ENCODE results near the gene INTS11. TPM values are rescaled to one million over a fixed set of nuclear protein-coding genes. Genes with fewer than 3 reads are reported as not detected.
A peak's percentile ranks its signal among the peaks of the same experiment; 100 is the strongest.

Gene INTS11
- total and polyA plus RNA-seq, 9 of the 15 experiments (the other 6 are each of a cell fraction or from before 2014, with no cell fraction given) = 3.6 to 183 (median 110) TPM

DNA sequence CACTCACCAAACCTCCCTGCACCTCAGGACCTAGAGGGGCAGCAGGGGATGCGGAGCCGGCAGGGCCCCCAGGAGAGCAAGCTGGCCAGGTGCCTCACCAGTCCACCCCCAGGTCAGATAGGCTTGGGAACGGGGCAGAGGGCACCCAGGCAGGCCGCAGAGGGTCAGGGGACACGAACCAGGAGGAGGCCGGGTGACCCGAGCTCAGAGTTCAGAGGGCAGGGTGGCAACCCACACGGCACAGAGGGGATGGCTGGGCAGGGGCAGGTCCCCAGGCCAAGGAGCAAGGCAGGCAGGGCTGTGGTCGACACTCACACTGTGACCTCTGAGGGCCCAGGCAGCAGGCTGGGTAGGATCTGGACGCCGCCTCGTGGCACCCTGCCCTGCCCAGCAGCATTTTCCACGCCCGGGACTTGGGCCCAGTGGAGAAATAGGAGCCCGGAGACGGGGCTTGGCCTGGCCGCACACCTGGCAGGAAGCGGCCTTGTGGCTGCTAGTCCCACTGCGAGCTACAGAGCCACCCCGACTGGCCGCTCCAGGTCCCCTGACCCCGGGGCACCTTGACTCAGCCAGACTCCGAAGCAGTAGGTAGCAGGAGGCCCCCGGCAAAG is 19.5 kb upstream of the INTS11 start:
- Histone ChIP-seq H3K27ac (ENCODE audit: extremely low read depth, low read depth, low read length) (no peak overlapping the region; the same call in 2 of the 3 replicates), H3K4me3 (no peak overlapping the region), H2AFZ (ENCODE audit: low read depth, low read length) (no peak overlapping the region), H3K9me3 (replicated peaks; ENCODE audit: control insufficient read depth, insufficient read depth, low read depth, low read length) (peaks cover 2% of the 10 kb centered on the region; the same call in 1 of the 2 replicates), H3K27me3 (ENCODE audit: control insufficient read depth in 2 of 2, insufficient read depth in 2 of 2, low read length in 2 of 2) (no peaks in the 10 kb centered on the region), H3K4me2 (ENCODE audit: insufficient read depth, low read length) (no peak overlapping the region), H4K20me1 (replicated peaks; ENCODE audit: control insufficient read depth, insufficient read depth, low read length) (peaks cover 47% of the 10 kb centered on the region; the same call in 1 of the 2 replicates), H3K9ac (ENCODE audit: insufficient read depth in 1 of 2, low read depth in 2 of 2, low read length in 2 of 2) (peak overlapping the region in 1 of 2 experiments; percentile 10; a peak in 2 of 4 replicates), H3K4me1 (replicated peaks in 1 of 2; ENCODE audit: control insufficient read depth in 2 of 2, insufficient read depth in 2 of 2, low read length in 2 of 2) (peaks cover 9 to 88% of the 10 kb centered on the region in 2 experiments; a peak in 3 of 5 replicates), H3K36me3 (ENCODE audit: control insufficient read depth, insufficient read depth, low read length) (peaks cover 62% of the 10 kb centered on the region; the same call in 2 of the 3 replicates), H3K79me2 (ENCODE audit: control insufficient read depth, insufficient read depth, low read length) (peaks cover 61% of the 10 kb centered on the region), H3K9me1 (ENCODE audit: control insufficient read depth, insufficient read depth, low read length) (peaks cover 8% of the 10 kb centered on the region)
- ChIA-PET POLR2A (interaction anchor here (0.8 to 4.8 kb wide), 2 partner anchors 8 to 32 kb away, joined by 5 to 22 read pairs; partner anchors contain the start of gene AURKAIP1), CTCF (ENCODE audit: low intra/inter-chr PET ratio) (no interaction called here)
- intact Hi-C loops (cut with micrococcal nuclease) (no loop called here), in situ Hi-C loops (cut with MboI) (no loop called here)
- no peak for DNase-seq (ENCODE audit: extremely low read depth in 1 of 4, low spot score in 3 of 4)
- FAIRE-seq = no peak
- whole genome bisulfite sequencing (ENCODE audit: insufficient coverage, low coverage, missing lambda C conversion rate) = 93% methylated on average over 23 of the region's 24 CpGs
- no TSS peak for BruUV-seq (replicated peaks)
- ATAC-seq = no peak
- no peak for TF ChIP-seq SIN3A (IDR thresholded peaks at IDR 0.05; ENCODE audit: borderline replicate concordance in 2 of 2, control insufficient read depth in 1 of 2, low read depth in 2 of 2, low read length in 2 of 2)
- TF ChIP-seq, protein P1, sequence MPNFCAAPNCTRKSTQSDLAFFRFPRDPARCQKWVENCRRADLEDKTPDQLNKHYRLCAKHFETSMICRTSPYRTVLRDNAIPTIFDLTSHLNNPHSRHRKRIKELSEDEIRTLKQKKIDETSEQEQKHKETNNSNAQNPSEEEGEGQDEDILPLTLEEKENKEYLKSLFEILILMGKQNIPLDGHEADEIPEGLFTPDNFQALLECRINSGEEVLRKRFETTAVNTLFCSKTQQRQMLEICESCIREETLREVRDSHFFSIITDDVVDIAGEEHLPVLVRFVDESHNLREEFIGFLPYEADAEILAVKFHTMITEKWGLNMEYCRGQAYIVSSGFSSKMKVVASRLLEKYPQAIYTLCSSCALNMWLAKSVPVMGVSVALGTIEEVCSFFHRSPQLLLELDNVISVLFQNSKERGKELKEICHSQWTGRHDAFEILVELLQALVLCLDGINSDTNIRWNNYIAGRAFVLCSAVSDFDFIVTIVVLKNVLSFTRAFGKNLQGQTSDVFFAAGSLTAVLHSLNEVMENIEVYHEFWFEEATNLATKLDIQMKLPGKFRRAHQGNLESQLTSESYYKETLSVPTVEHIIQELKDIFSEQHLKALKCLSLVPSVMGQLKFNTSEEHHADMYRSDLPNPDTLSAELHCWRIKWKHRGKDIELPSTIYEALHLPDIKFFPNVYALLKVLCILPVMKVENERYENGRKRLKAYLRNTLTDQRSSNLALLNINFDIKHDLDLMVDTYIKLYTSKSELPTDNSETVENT (CRISPR knock-in tag; IDR thresholded peaks at IDR 0.05) = no peak
- peak; percentile 11 for TF ChIP-seq FIP1L1 (IDR thresholded peaks at IDR 0.05; ENCODE audit: low read depth, low read length, poor library complexity, severe bottlenecking)
- TF ChIP-seq TCF7 (IDR thresholded peaks at IDR 0.05; ENCODE audit: borderline replicate concordance) = no peak
- TF ChIP-seq POLR2G (IDR thresholded peaks at IDR 0.05; ENCODE audit: low read depth, low read length) = peak; percentile 65
- TF ChIP-seq SREBF1 (IDR thresholded peaks at IDR 0.05; ENCODE audit: borderline replicate concordance, low read depth, low read length) = no peak
- TF ChIP-seq PHB (CRISPR knock-in tag; IDR thresholded peaks at IDR 0.05) = no peak
- TF ChIP-seq CREB5 (CRISPR knock-in tag; IDR thresholded peaks at IDR 0.05) = no peak
- no peak for TF ChIP-seq PHB2 (IDR thresholded peaks at IDR 0.05; ENCODE audit: low read depth)
- TF ChIP-seq CHCHD3 (CRISPR knock-in tag; IDR thresholded peaks at IDR 0.05) = no peak
- no peak for TF ChIP-seq AFF1 (IDR thresholded peaks at IDR 0.05; ENCODE audit: low read depth in 1 of 2, partially characterized antibody in 2 of 2)
- TF ChIP-seq CSDE1 (IDR thresholded peaks at IDR 0.05) = no peak
- no peak for TF ChIP-seq ZKSCAN1 (IDR thresholded peaks at IDR 0.05; ENCODE audit: low read depth, low read length)
- TF ChIP-seq RBFOX2 (IDR thresholded peaks at IDR 0.05; ENCODE audit: low read depth, low read length) = peak; percentile 12; the same call in 1 of the 2 replicates

Data from K562 (cell line).